HUES48 (cell line): ENCODE results near the gene PEX26.
"Not testable (repeated sequence)": the region's sequence is repeated elsewhere in the genome, so short reads cannot be mapped to it uniquely, and the experiment has no call there.

Experiments
- H3K27ac ChIP-seq: one replicate; pipeline ENCODE4 v1.7.0; 2013; ENCODE audit warnings: low read depth, low read length, inconsistent platforms
- H3K27me3 ChIP-seq: 2 replicates; pipeline ENCODE4 v1.6.1; 2013; ENCODE audit warnings: mild to moderate bottlenecking, low read length; ENCODE audit not compliant: control insufficient read depth, insufficient read depth
- H3K36me3 ChIP-seq: 2 replicates; pipeline ENCODE4 v1.6.1; 2013; ENCODE audit warnings: low read length; ENCODE audit not compliant: control insufficient read depth, insufficient read depth
- H3K4me1 ChIP-seq: 2 replicates; pipeline ENCODE4 v1.6.1; 2013; ENCODE audit warnings: mild to moderate bottlenecking, low read length; ENCODE audit not compliant: control insufficient read depth, insufficient read depth
- H3K4me3 ChIP-seq: 2 replicates; pipeline ENCODE4 v1.5.1; 2013; ENCODE audit warnings: mild to moderate bottlenecking, low read depth, low read length
- H3K9ac ChIP-seq: 2 replicates; pipeline ENCODE4 v1.6.1; 2013; ENCODE audit warnings: mild to moderate bottlenecking, low read depth, low read length, moderate library complexity
- H3K9me3 ChIP-seq: 2 replicates; pipeline ENCODE4 v1.6.1; 2013; ENCODE audit warnings: low read length; ENCODE audit not compliant: control insufficient read depth, insufficient read depth

Gene PEX26

DNA sequence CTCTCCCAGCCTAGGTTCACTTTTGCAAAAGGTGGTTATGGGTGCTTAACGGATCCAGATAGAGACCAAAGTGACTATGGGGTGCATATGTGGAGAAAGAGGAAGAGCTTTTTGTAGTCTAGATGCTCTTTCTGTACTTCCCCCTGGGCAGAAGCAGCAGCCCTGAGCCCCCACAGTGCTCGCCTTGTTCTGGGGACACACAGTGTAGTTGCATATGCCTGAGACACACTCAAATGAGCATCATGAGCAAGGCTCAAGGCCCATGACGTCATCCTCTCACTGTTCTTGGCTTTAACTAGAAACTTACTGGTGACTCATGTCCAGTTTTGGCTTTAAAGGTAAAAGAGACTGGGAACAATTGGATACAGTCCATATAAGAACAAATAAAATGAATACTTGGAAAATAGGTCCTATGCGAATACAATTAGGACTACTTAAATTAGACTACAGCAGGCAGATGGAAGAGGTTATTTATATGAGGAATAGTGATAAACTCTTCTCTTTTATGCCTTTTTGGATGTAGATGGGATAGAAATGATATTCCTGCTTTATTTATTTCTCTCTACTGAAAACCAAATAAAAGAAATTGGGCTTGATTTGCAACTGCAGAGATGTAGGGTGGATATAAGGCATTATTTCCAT, 20.1 kb upstream of the PEX26 start:
- no peak overlapping the region for H3K27ac ChIP-seq

DNA sequence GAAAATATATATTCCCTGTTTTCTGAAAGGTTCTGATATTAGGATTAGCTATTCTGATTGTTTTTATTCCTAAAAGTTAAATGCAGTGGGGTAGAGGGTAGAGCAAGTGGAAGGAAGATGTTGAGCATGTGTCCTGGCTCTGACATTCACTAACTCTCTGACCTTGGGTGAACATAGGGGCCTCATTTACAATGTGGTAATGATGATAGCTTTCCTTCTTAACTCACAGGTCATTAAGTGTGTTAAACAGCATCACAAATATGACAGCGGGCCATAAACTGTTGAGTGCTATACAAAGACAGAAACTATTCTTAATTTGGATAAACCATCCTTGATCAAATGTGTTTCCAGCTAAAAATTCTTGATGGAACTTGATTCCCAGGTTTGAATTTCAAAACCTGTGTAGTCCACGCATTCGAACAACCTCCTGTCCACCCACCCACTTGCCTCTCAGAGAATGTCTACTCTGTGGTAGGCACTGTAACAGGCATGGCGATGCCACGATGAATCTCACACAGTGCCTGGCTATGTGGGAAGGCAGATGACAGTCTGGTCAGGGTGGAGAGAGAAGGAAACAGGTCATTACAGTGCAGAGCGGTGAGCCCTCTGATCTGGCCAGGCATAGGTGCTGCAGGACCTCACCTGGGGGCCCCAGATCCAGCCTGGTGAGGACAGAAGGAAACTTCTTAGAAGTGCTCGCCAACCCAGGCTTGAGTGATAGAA, 19.3 kb upstream of the PEX26 start:
- Histone ChIP-seq H3K9me3 (no peaks in the 10 kb centered on the region), H3K36me3 (no peaks in the 10 kb centered on the region), H3K9ac (no peak overlapping the region), H3K4me1 (0 out of 2 replicates have a peak, but pooled peaks cover 3% of the 10 kb centered on the region), H3K27me3 (no peaks in the 10 kb centered on the region), H3K4me3 (no peak overlapping the region), H3K27ac (no peak overlapping the region)

More for the DNA sequence above, 20.1 kb upstream of the PEX26 start:
- H3K9me3 ChIP-seq, result no peaks in the 10 kb centered on the region
- H3K4me3 ChIP-seq, result no peak overlapping the region
- no peaks in the 10 kb centered on the region for H3K36me3 ChIP-seq
- 0 out of 2 replicates have a peak, but pooled peaks cover 3% of the 10 kb centered on the region for H3K4me1 ChIP-seq
- no peak overlapping the region for H3K9ac ChIP-seq
- no peaks in the 10 kb centered on the region for H3K27me3 ChIP-seq

DNA sequence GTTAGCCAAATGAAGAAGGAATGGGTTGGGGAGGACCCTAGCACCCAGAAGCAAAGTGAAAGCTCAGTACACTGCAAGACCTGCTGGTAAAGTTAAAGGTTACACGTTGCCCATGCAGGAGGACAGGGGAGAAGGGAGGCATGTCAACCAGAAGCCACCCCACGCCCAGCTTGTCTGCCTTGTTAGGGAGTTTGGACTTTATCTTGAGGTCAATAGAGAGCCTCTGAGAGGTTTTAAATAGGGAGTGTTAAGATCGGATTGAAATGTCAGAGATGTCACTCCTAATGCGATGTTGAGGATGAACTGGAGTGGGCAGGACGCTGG, 18.7 kb upstream of the PEX26 start:
- Histone ChIP-seq H3K27ac (no peak overlapping the region), H3K9me3 (no peaks in the 10 kb centered on the region), H3K4me3 (no peak overlapping the region), H3K36me3 (no peaks in the 10 kb centered on the region), H3K4me1 (0 out of 2 replicates have a peak, but pooled peaks cover 3% of the 10 kb centered on the region), H3K27me3 (no peaks in the 10 kb centered on the region), H3K9ac (no peak overlapping the region)

DNA sequence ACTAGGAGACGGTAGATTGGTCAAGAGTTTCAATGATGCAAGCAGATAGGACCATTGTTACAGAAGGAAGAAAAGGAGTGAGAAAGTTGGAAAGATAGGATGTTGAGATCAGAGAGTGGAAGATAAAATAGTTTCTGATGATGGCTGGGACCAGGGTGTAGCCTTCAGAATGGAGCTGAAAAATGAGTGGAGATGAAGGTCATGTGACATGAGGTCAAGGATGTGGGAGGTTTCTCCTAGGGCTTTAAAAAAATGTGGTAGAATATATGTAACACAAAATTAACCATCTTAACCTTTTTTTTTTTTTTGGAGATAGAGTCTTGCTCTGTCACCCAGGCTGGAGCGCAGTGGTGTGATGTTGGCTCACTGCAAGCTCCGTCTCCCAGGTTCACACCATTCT, 18.3 kb upstream of the PEX26 start:
- Histone ChIP-seq H3K4me1 (0 out of 2 replicates have a peak, but pooled peaks cover 3% of the 10 kb centered on the region), H3K4me3 (no peak overlapping the region), H3K9me3 (no peaks in the 10 kb centered on the region), H3K27me3 (no peaks in the 10 kb centered on the region), H3K36me3 (no peaks in the 10 kb centered on the region), H3K9ac (no peak overlapping the region), H3K27ac (no peak overlapping the region)

DNA sequence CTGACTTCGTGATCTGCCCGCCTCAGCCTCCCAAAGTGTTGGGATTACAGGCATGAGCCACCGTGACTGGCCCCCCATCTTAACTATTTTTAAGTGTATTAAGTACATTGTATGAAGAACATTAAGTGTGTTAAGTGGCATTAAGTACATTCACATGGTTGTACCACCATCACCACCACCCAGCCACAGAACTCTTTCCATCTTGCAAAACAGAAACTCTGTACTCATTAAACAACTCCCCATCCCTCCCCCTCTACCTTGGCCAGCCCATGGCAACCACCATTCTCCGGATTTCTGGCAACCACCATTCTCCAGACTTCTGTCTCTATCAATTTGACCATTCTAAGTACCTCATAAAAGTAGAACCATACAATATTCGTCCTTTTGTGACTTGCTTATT, 17.8 kb upstream of the PEX26 start:
- Histone ChIP-seq H3K9ac (no peak overlapping the region), H3K9me3 (no peaks in the 10 kb centered on the region), H3K36me3 (no peaks in the 10 kb centered on the region), H3K27me3 (no peaks in the 10 kb centered on the region), H3K27ac (no peak overlapping the region), H3K4me1 (0 out of 2 replicates have a peak, but pooled peaks cover 3% of the 10 kb centered on the region), H3K4me3 (no peak overlapping the region)

DNA sequence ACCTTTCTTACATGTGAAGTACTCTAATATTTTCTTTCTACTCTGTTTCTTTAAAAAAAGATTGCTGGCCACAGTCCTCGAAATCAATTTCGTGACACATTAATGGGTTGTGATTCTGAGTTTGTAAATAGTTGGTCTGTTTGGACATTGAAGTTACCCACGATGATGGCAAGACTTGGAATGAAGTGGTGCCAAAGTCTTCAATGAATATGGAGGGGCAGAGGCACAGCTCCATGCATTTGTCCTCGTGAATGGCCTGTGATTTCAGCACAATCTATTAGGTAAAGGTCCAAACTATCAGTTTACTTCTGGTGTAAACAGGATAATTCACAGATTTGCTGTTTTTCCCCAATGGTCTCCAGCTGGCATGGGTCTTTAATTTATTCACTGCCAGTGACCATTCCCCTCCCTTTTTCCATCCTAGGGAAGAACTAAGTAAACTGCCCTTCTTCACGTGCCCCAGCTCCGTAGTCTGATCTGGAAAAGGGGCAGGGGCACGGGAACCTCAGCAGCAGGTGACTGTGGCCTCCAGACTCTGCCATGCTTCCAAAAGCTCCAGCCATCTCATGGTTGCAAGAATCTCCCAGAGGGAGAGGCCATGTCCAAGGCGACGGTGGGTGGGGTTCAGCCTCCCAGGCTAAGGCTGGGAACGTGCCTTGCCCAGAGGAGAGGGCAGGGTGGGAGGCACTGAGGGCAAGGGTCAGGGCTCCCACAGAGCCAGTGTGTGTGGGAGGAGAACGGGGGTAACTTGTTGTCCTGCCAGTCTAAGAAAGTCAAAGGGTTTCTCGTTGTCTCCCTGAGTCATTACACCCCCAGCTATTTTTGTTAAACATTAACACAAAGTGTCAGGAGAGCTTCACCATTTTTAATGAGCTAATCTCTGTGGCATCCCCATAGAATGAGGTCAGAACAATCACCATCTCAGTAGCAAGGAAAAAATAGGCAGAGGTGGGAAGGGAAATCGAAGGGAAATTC, 16.9 kb upstream of the PEX26 start:
- no peaks in the 10 kb centered on the region for H3K36me3 ChIP-seq
- H3K4me1 ChIP-seq, result 0 out of 2 replicates have a peak, but pooled peaks cover 3% of the 10 kb centered on the region
- H3K4me3 ChIP-seq, result no peak overlapping the region
- H3K27me3 ChIP-seq, result no peaks in the 10 kb centered on the region
- no peak overlapping the region for H3K9ac ChIP-seq
- no peaks in the 10 kb centered on the region for H3K9me3 ChIP-seq
- H3K27ac ChIP-seq, result peak overlapping the region; percentile 39

DNA sequence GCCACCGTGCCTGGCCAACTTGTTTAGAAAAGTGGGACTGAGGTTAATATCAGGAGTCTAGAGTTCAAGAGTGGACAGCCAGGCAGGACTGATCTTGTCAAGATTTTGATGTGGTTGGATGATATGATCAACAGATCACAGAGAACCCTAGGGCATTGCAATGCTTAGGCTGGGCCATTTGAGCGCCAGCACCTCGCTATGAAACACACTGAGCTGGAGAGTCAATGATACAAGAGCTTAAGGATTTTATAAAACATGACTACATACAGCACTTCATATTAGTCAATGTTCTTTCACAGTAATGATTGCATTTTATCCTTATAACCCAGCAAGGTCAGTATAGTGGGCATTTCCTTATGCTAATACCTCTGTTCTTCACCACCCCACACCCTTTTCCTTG, 15.4 kb upstream of the PEX26 start:
- H3K27me3 ChIP-seq, result no peaks in the 10 kb centered on the region
- H3K4me3 ChIP-seq, result no peak overlapping the region
- H3K36me3 ChIP-seq, result no peaks in the 10 kb centered on the region
- no peak overlapping the region for H3K9ac ChIP-seq
- no peaks in the 10 kb centered on the region for H3K9me3 ChIP-seq
- 0 out of 2 replicates have a peak, but pooled peaks cover 3% of the 10 kb centered on the region for H3K4me1 ChIP-seq
- H3K27ac ChIP-seq, result no peak overlapping the region

DNA sequence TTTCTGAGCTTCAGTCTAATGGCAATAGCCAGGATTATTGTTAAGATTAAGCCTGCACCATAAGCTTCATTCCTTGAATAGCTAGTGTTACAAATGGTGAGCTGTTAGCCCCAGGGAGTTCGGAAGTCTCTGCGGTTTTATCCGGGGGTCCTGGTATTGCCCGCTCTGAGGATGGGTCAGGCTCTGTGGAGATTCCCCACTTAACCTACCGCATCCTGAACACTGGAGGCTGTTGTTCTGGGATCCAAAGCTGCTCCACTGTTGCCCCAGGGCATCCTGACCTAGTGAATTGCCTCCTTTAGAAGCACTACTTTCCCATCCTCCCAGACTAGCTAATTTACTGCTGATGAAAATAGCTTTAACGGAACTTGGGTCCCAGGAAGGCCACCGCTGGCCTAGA, 14.5 kb upstream of the PEX26 start:
- H3K27me3 ChIP-seq, result no peaks in the 10 kb centered on the region
- no peaks in the 10 kb centered on the region for H3K36me3 ChIP-seq
- H3K9me3 ChIP-seq, result no peaks in the 10 kb centered on the region
- no peak overlapping the region for H3K4me3 ChIP-seq
- H3K4me1 ChIP-seq, result peaks cover 6% of the 10 kb centered on the region; the same call in 1 of the 2 replicates
- no peak overlapping the region for H3K9ac ChIP-seq
- H3K27ac ChIP-seq, result no peak overlapping the region

DNA sequence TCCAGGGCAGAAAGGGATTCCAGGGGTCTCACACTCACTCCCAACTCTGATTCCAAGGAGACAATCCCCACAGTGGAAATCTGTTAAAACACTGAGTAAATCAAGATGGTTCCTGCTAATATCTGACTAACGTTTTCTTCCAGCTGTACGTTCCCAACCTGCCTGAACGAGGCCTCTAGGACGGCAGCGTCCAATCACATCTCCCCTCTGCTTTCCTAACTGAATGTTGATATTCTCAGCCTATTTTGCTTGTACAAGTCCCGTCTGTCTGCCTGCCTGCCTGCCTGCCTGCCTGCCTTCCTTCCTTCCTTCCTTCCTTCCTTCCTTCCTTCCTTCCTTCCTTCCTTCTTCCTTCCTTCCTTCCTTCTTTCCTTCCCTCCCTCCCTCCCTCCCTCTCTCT, 14.1 kb upstream of the PEX26 start:
- not testable (repeated sequence) for H3K27ac ChIP-seq, H3K36me3 ChIP-seq, H3K4me1 ChIP-seq, H3K4me3 ChIP-seq, H3K9ac ChIP-seq, H3K9me3 ChIP-seq, H3K27me3 ChIP-seq

DNA sequence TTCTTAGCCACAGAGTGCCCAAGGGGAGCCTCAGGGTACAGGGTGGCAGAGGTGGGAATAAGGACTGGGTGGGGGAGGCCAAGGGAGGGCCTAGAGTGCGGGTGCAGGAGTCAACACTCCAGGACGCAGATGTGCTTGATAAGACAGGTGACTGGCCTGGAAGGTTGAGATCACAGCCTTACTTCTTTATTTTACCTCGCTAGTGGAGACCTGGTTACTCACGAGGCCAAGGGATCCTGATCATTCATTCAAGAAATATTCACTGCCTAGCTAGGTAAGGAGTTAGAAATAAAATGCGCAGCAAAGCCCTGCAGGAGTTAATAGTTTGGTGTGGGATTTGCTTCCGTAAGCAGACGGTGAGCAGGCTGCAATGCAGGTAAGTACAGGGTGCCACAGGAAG, 13.2 kb upstream of the PEX26 start:
- Histone ChIP-seq H3K36me3 (no peaks in the 10 kb centered on the region), H3K9ac (no peak overlapping the region), H3K27ac (no peak overlapping the region), H3K4me3 (no peak overlapping the region), H3K9me3 (no peaks in the 10 kb centered on the region), H3K27me3 (no peaks in the 10 kb centered on the region), H3K4me1 (peaks cover 7% of the 10 kb centered on the region; the same call in 1 of the 2 replicates)
